ENCODE measurements around the gene SDF4.

The SDF4 gene

GRCh38 chr1:1241588-1242219, 9.9 kb upstream of the SDF4 start:
- DNase-seq (ENCODE audit: low read depth in 2 of 2): no peak

GRCh38 chr1:1240822-1241587, 9.2 kb upstream of the SDF4 start:
- no peak for DNase-seq (ENCODE audit: low read depth in 2 of 2)

- no peak for DNase-seq (ENCODE audit: low read depth in 2 of 2)
Observed at GRCh38 chr1:1240348-1240732, 8.5 kb upstream of the SDF4 start.

GRCh38 chr1:1239614-1240347, 8.0 kb upstream of the SDF4 start:
- DNase-seq (ENCODE audit: low read depth in 2 of 2): no peak

- no peak for DNase-seq (ENCODE audit: low read depth in 2 of 2)
Observed at GRCh38 chr1:1239227-1239613, 7.4 kb upstream of the SDF4 start.

GRCh38 chr1:1238702-1239178, 6.9 kb upstream of the SDF4 start:
- no peak for DNase-seq (ENCODE audit: low read depth in 2 of 2)

GRCh38 chr1:1237874-1238701, 6.3 kb upstream of the SDF4 start:
- DNase-seq (ENCODE audit: low read depth in 2 of 2): no peak

- DNase-seq (ENCODE audit: low read depth in 2 of 2): no peak
Observed at GRCh38 chr1:1236945-1237873, 5.4 kb upstream of the SDF4 start.

GRCh38 chr1:1236176-1236763, 4.5 kb upstream of the SDF4 start:
- no peak for DNase-seq (ENCODE audit: low read depth in 2 of 2)

GRCh38 chr1:1235016-1235744, 3.4 kb upstream of the SDF4 start:
- no peak for DNase-seq (ENCODE audit: low read depth in 2 of 2)

GRCh38 chr1:1234180-1234808, 2.5 kb upstream of the SDF4 start:
- DNase-seq (ENCODE audit: low read depth in 2 of 2): no peak

GRCh38 chr1:1233567-1233892, 1.7 kb upstream of the SDF4 start:
- DNase-seq (ENCODE audit: low read depth in 2 of 2): no peak

- no peak for DNase-seq (ENCODE audit: low read depth in 2 of 2)
Observed at GRCh38 chr1:1232796-1233566, 1.2 kb upstream of the SDF4 start.

GRCh38 chr1:1232208-1232795, 501 bp upstream of the SDF4 start, which contains the start of gene B3GALT6:
B3GALT6 (plus strand) TSS chr1:1232237; CDS start chr1:1232279, 42 bp downstream.
- no peak for DNase-seq (ENCODE audit: low read depth in 2 of 2)

- DNase-seq (ENCODE audit: low read depth in 2 of 2): no peak
Observed at GRCh38 chr1:1230656-1231399, 973 bp downstream of the SDF4 start.

- DNase-seq (ENCODE audit: low read depth in 2 of 2): no peak
Observed at GRCh38 chr1:1229770-1230169, 2.0 kb downstream of the SDF4 start.

GRCh38 chr1:1228596-1229321, 3.0 kb downstream of the SDF4 start:
- no peak for DNase-seq (ENCODE audit: low read depth in 2 of 2)
